Urinary bladder (tissue), 2 donors: ENCODE measurements around the gene CLSTN3. TPM values are rescaled to one million over a fixed set of nuclear protein-coding genes. Genes with fewer than 3 reads are reported as not detected.

ENCODE experiments used
- polyA plus RNA-seq: library from polyadenylated mRNA; stranded (reverse); fragments of 200-250 nt; gene quantifications from one replicate; pipeline ENCODE4 v1.2.3, GENCODE V29; 2013
- small RNA-seq: library from RNA; depleted of rRNA; stranded (forward); fragments of <200 nt; gene quantifications from one replicate; pipeline ENCODE3, GENCODE V24; 2014
- total RNA-seq: library from RNA; depleted of rRNA; stranded (reverse); fragments of >200 nt; gene quantifications from one replicate; pipeline ENCODE4 v1.2.3, GENCODE V29; 2014
- donor health status: healthy.

Gene CLSTN3
- total and polyA plus RNA-seq, 2 donors = 16.7 to 20.9 TPM

Small RNA genes lying within 50 kb of the gene (small RNA-seq; reads per million reads assigned to genes)
- gene RNU6-485P = not detected

Other genes with a start within 250 kb of the CLSTN3 start
- 9.2 TPM for gene LRRC23, start 225.5 kb upstream of the CLSTN3 start, total RNA-seq
- 9.4 TPM for gene LRRC23, start 225.5 kb upstream of the CLSTN3 start, polyA plus RNA-seq
- gene ENO2, start 215.8 kb upstream of the CLSTN3 start, total RNA-seq = 9.7 TPM
- 68.4 TPM for gene ENO2, start 215.8 kb upstream of the CLSTN3 start, polyA plus RNA-seq
- 18.2 TPM for gene ATN1, start 202.4 kb upstream of the CLSTN3 start, total RNA-seq
- gene ATN1, start 202.4 kb upstream of the CLSTN3 start, polyA plus RNA-seq = 151 TPM
- gene RNU7-1, start 186.6 kb upstream of the CLSTN3 start, total RNA-seq = not detected
- not detected for gene RNU7-1, start 186.6 kb upstream of the CLSTN3 start, polyA plus RNA-seq
- 182 TPM for gene C12orf57, start 186.3 kb upstream of the CLSTN3 start, total RNA-seq
- 566 TPM for gene C12orf57, start 186.3 kb upstream of the CLSTN3 start, polyA plus RNA-seq
- 6.1 TPM for gene PTPN6, start 179.0 kb upstream of the CLSTN3 start, total RNA-seq
- 17.2 TPM for gene PTPN6, start 179.0 kb upstream of the CLSTN3 start, polyA plus RNA-seq
- gene PHB2, start 159.7 kb upstream of the CLSTN3 start, total RNA-seq = 94.9 TPM
- gene PHB2, start 159.7 kb upstream of the CLSTN3 start, polyA plus RNA-seq = 192 TPM
- 25.4 TPM for gene EMG1, start 159.5 kb upstream of the CLSTN3 start, total RNA-seq
- gene EMG1, start 159.5 kb upstream of the CLSTN3 start, polyA plus RNA-seq = 25.9 TPM
- gene LPCAT3, start 111.9 kb upstream of the CLSTN3 start, total RNA-seq = 20.7 TPM
- gene LPCAT3, start 111.9 kb upstream of the CLSTN3 start, polyA plus RNA-seq = 48.1 TPM
- gene C1S, start 69.7 kb upstream of the CLSTN3 start, total RNA-seq = 196 TPM
- 918 TPM for gene C1S, start 69.7 kb upstream of the CLSTN3 start, polyA plus RNA-seq
- 174 TPM for gene C1R, start 37.9 kb upstream of the CLSTN3 start, total RNA-seq
- 1,192 TPM for gene C1R, start 37.9 kb upstream of the CLSTN3 start, polyA plus RNA-seq
- 20.6 TPM for gene C1RL, start 21.2 kb upstream of the CLSTN3 start, total RNA-seq
- 92.2 TPM for gene C1RL, start 21.2 kb upstream of the CLSTN3 start, polyA plus RNA-seq
- gene RBP5, start 1.5 kb upstream of the CLSTN3 start, total RNA-seq = 2.6 TPM
- 5.9 TPM for gene RBP5, start 1.5 kb upstream of the CLSTN3 start, polyA plus RNA-seq
- 27.7 TPM for gene PEX5, start 59.3 kb downstream of the CLSTN3 start, total RNA-seq
- gene PEX5, start 59.3 kb downstream of the CLSTN3 start, polyA plus RNA-seq = 42.1 TPM
- not detected for gene ACSM4, start 173.7 kb downstream of the CLSTN3 start, total RNA-seq
- gene ACSM4, start 173.7 kb downstream of the CLSTN3 start, polyA plus RNA-seq = not detected